ENCODE measurements around the gene COL7A1. TPM values are rescaled to one million over a fixed set of nuclear protein-coding genes. Genes with fewer than 3 reads are reported as not detected.

COL7A1 gene
- polyA plus RNA-seq, 1 of the 3 experiments (the other 2 are of a cell fraction) = 10.8 TPM

DNA sequence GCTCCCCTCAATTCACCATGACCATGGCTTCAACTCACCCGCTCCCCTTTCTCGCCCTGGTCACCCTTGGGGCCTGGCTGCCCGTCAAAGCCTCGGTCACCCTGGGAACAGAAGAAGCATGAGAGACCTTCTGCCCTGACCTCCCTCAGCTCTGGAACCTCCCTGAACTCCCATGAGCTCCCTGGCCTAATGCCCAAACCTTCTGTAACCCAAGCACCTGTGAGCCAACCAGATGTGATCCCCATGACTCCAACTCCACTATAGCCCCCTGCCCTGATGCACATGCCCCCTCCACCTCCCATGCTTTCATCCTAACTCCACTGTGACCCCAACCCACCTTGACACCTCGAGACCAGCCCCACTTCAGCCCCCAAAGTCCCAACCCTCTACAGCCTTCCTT, 28.0 kb downstream of the COL7A1 start:
- CTCF ChIA-PET = interaction anchor here (1.4 kb wide), 1 partner anchor 18 kb away, joined by 4 read pairs; no protein-coding TSS in a partner anchor
- H3K79me2 ChIP-seq (ENCODE audit: insufficient read depth) = no peaks in the 10 kb centered on the region
- peaks cover 33 to 43% of the 10 kb centered on the region in 2 experiments; a peak in 3 of 4 replicates for H3K4me1 ChIP-seq (ENCODE audit: control insufficient read depth in 1 of 2, insufficient read depth in 2 of 2, low read depth in 1 of 2, low read length in 1 of 2)
- H4K20me1 ChIP-seq (ENCODE audit: insufficient read depth) = no peaks in the 10 kb centered on the region
- TF ChIP-seq MEF2A (IDR thresholded peaks at IDR 0.05; ENCODE audit: borderline replicate concordance, low read depth) (no peak), TAF1 (IDR thresholded peaks at IDR 0.05; ENCODE audit: borderline replicate concordance, low read depth, low read length) (no peak), SIN3A (IDR thresholded peaks at IDR 0.05; ENCODE audit: borderline replicate concordance, low read depth, low read length) (no peak), EZH2phosphoT487 (IDR thresholded peaks at IDR 0.05; ENCODE audit: borderline replicate concordance, low read depth) (no peak), RAD21 (IDR thresholded peaks at IDR 0.05; ENCODE audit: low read length) (no peak), YY1 (IDR thresholded peaks at IDR 0.05; ENCODE audit: low read depth) (no peak), TEAD4 (IDR thresholded peaks at IDR 0.05; ENCODE audit: borderline replicate concordance, insufficient read depth) (no peak), POLR2AphosphoS5 (IDR thresholded peaks at IDR 0.05; ENCODE audit: low read depth, low read length) (no peak), SMC3 (IDR thresholded peaks at IDR 0.05; ENCODE audit: low read depth, low read length) (no peak), FOXM1 (IDR thresholded peaks at IDR 0.05; ENCODE audit: low read depth) (no peak), NRF1 (IDR thresholded peaks at IDR 0.05; ENCODE audit: low read depth, low read length) (no peak), RFX5 (IDR thresholded peaks at IDR 0.05; ENCODE audit: low read length) (no peak), CHD2 (IDR thresholded peaks at IDR 0.05; ENCODE audit: low read length, partially characterized antibody) (no peak), GATA2 (CRISPR knock-in tag; IDR thresholded peaks at IDR 0.05) (no peak)
- TF ChIP-seq, protein P1, sequence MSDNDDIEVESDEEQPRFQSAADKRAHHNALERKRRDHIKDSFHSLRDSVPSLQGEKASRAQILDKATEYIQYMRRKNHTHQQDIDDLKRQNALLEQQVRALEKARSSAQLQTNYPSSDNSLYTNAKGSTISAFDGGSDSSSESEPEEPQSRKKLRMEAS (IDR thresholded peaks at IDR 0.05; ENCODE audit: low read depth) = no peak
- TF ChIP-seq, protein P2, sequence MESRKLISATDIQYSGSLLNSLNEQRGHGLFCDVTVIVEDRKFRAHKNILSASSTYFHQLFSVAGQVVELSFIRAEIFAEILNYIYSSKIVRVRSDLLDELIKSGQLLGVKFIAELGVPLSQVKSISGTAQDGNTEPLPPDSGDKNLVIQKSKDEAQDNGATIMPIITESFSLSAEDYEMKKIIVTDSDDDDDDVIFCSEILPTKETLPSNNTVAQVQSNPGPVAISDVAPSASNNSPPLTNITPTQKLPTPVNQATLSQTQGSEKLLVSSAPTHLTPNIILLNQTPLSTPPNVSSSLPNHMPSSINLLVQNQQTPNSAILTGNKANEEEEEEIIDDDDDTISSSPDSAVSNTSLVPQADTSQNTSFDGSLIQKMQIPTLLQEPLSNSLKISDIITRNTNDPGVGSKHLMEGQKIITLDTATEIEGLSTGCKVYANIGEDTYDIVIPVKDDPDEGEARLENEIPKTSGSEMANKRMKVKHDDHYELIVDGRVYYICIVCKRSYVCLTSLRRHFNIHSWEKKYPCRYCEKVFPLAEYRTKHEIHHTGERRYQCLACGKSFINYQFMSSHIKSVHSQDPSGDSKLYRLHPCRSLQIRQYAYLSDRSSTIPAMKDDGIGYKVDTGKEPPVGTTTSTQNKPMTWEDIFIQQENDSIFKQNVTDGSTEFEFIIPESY (IDR thresholded peaks at IDR 0.05; ENCODE audit: borderline replicate concordance, low read depth) = no peak
- TF ChIP-seq, protein P3, sequence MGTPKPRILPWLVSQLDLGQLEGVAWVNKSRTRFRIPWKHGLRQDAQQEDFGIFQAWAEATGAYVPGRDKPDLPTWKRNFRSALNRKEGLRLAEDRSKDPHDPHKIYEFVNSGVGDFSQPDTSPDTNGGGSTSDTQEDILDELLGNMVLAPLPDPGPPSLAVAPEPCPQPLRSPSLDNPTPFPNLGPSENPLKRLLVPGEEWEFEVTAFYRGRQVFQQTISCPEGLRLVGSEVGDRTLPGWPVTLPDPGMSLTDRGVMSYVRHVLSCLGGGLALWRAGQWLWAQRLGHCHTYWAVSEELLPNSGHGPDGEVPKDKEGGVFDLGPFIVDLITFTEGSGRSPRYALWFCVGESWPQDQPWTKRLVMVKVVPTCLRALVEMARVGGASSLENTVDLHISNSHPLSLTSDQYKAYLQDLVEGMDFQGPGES (IDR thresholded peaks at IDR 0.05; ENCODE audit: low read depth, low read length) = no peak
- TF ChIP-seq, protein P4, sequence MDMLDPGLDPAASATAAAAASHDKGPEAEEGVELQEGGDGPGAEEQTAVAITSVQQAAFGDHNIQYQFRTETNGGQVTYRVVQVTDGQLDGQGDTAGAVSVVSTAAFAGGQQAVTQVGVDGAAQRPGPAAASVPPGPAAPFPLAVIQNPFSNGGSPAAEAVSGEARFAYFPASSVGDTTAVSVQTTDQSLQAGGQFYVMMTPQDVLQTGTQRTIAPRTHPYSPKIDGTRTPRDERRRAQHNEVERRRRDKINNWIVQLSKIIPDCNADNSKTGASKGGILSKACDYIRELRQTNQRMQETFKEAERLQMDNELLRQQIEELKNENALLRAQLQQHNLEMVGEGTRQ (IDR thresholded peaks at IDR 0.05; ENCODE audit: borderline replicate concordance, low read depth, low read length) = no peak
- TF ChIP-seq, protein P5, sequence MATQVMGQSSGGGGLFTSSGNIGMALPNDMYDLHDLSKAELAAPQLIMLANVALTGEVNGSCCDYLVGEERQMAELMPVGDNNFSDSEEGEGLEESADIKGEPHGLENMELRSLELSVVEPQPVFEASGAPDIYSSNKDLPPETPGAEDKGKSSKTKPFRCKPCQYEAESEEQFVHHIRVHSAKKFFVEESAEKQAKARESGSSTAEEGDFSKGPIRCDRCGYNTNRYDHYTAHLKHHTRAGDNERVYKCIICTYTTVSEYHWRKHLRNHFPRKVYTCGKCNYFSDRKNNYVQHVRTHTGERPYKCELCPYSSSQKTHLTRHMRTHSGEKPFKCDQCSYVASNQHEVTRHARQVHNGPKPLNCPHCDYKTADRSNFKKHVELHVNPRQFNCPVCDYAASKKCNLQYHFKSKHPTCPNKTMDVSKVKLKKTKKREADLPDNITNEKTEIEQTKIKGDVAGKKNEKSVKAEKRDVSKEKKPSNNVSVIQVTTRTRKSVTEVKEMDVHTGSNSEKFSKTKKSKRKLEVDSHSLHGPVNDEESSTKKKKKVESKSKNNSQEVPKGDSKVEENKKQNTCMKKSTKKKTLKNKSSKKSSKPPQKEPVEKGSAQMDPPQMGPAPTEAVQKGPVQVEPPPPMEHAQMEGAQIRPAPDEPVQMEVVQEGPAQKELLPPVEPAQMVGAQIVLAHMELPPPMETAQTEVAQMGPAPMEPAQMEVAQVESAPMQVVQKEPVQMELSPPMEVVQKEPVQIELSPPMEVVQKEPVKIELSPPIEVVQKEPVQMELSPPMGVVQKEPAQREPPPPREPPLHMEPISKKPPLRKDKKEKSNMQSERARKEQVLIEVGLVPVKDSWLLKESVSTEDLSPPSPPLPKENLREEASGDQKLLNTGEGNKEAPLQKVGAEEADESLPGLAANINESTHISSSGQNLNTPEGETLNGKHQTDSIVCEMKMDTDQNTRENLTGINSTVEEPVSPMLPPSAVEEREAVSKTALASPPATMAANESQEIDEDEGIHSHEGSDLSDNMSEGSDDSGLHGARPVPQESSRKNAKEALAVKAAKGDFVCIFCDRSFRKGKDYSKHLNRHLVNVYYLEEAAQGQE (IDR thresholded peaks at IDR 0.05; ENCODE audit: low read depth, low read length) = no peak
- TF ChIP-seq, protein P6, sequence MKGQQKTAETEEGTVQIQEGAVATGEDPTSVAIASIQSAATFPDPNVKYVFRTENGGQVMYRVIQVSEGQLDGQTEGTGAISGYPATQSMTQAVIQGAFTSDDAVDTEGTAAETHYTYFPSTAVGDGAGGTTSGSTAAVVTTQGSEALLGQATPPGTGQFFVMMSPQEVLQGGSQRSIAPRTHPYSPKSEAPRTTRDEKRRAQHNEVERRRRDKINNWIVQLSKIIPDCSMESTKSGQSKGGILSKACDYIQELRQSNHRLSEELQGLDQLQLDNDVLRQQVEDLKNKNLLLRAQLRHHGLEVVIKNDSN (IDR thresholded peaks at IDR 0.05; ENCODE audit: borderline replicate concordance, low read depth) = no peak
- H3K4me3 ChIP-seq (ENCODE audit: low read depth in 2 of 2, low read length in 1 of 2) = no peak overlapping the region
- no peak overlapping the region for H3K4me2 ChIP-seq
- no peak overlapping the region for H3K9ac ChIP-seq
- POLR2A ChIA-PET = no interaction called here
- H2AFZ ChIP-seq (ENCODE audit: low read depth) = no peak overlapping the region
- no peaks in the 10 kb centered on the region for H3K9me3 ChIP-seq
- no peak for DNase-seq
- no peak overlapping the region for H3K27ac ChIP-seq (ENCODE audit: low read depth in 2 of 2, low read length in 1 of 2)
- no peaks in the 10 kb centered on the region for H3K36me3 ChIP-seq (replicated peaks in 1 of 2; ENCODE audit: control insufficient read depth in 1 of 2, insufficient read depth in 2 of 2, low read length in 1 of 2)
- H3F3A ChIP-seq (replicated peaks; ENCODE audit: insufficient read depth) = peaks cover 15% of the 10 kb centered on the region
- H3K9me2 ChIP-seq = no peaks in the 10 kb centered on the region
- H3K27me3 ChIP-seq (ENCODE audit: insufficient read depth) = no peaks in the 10 kb centered on the region
- 89% methylated on average over 5 of the region's 5 CpGs for WGBS (ENCODE audit: low lambda C conversion rate)

Measured in SK-N-SH (cell line).